GM12878 (cell line): ENCODE data around the gene DZANK1. TPM values are rescaled to one million over a fixed set of nuclear protein-coding genes. Genes with fewer than 3 reads are reported as not detected.
A peak's percentile ranks its signal among the peaks of the same experiment; 100 is the strongest.

Source experiments
- ATAC-seq: fragments of 200-7000 bp; cut with Tn5 transposase; 3 replicates; pipeline ENCODE4 v1.9.1; 2020; ENCODE audit warnings: mild to moderate bottlenecking, moderate library complexity
- BruUV-seq: library from RNA; stranded (reverse); fragments of 400-500 nt; replicated peaks from 2 replicates; lab custom pipeline; 2021; lab: Mats Ljungman, UMichigan
- CTCF ChIA-PET: fragments of 300-600 bp; sonication (Branson Sonifier 250); formaldehyde crosslinking; extraction: SDS; loops from one replicate; lab custom pipeline; 2021; ENCODE audit warnings: inconsistent platforms; lab: Yijun Ruan, JAX
- POLR2A ChIA-PET: fragments of 350-600 bp; formaldehyde crosslinking; extraction: SDS; loops from one replicate; lab custom pipeline; 2021; ENCODE audit warnings: inconsistent platforms; lab: Charles Lee
- RAD21 ChIA-PET: fragments of 300-600 bp; sonication (Branson Sonifier 250); formaldehyde crosslinking; loops from one replicate; lab custom pipeline; 2023; ENCODE audit warnings: antibody characterized with exemption; ENCODE audit not compliant: unreplicated experiment; lab: Charles Lee
- SMC1A ChIA-PET: fragments of 300-600 bp; sonication (Branson Sonifier 250); formaldehyde crosslinking; loops from one replicate; lab custom pipeline; 2023; ENCODE audit not compliant: unreplicated experiment, uncharacterized antibody; lab: Charles Lee
- DNase-seq: peaks from one replicate; pipeline ENCODE4 v3.0.0-alpha.2; 2011; ENCODE audit warnings: low read depth, low spot score
- FAIRE-seq: peaks from 3 replicates; lab custom pipeline; 2011; peaks lifted over from hg19 to GRCh38; lab: Jason Lieb, UNC
- H2AFZ ChIP-seq: 2 replicates; pipeline ENCODE4 v1.6.0; 2011; ENCODE audit warnings: low read depth, low read length, control low read depth; ENCODE audit not compliant: control insufficient read depth
- H3K27ac ChIP-seq: 2 replicates; pipeline ENCODE4 v1.5.1; 2011; ENCODE audit warnings: control low read depth; ENCODE audit not compliant: control insufficient read depth, insufficient read depth
- H3K27me3 ChIP-seq, 2 experiments: replicated peaks in 1 of 2; 2 replicates each; pipeline versions ENCODE4 v1.6.0 to v1.6.1; 2011; ENCODE audit warnings: low read length in 1 of 2; ENCODE audit not compliant: control insufficient read depth in 2 of 2, insufficient read depth in 2 of 2
- H3K36me3 ChIP-seq, 2 experiments: 2 replicates each; pipeline ENCODE4 v1.5.1; 2011; ENCODE audit warnings: low read length in 1 of 2; ENCODE audit not compliant: control insufficient read depth in 2 of 2, insufficient read depth in 2 of 2
- H3K4me1 ChIP-seq: 2 replicates; pipeline ENCODE4 v1.6.1; 2011; ENCODE audit warnings: mild to moderate bottlenecking, low read length, moderate library complexity, mixed read lengths; ENCODE audit not compliant: control insufficient read depth, insufficient read depth
- H3K4me2 ChIP-seq: 2 replicates; pipeline ENCODE4 v1.6.0; 2011; ENCODE audit warnings: control low read depth; ENCODE audit not compliant: control insufficient read depth, insufficient read depth
- H3K4me3 ChIP-seq: fragments of 200-600 bp; sonication (generic); 2 replicates; pipeline ENCODE4 v1.5.1; 2016
- H3K79me2 ChIP-seq: 2 replicates; pipeline ENCODE4 v1.6.0; 2011; ENCODE audit warnings: low read length; ENCODE audit not compliant: control insufficient read depth, insufficient read depth
- H3K9ac ChIP-seq: 2 replicates; pipeline ENCODE4 v1.8.0; 2011; ENCODE audit warnings: low read length, control low read depth, mixed read lengths; ENCODE audit not compliant: control insufficient read depth, insufficient read depth
- H3K9me3 ChIP-seq: replicated peaks from 3 replicates; pipeline ENCODE4 v1.5.1; 2011; ENCODE audit warnings: mild to moderate bottlenecking, low read length; ENCODE audit not compliant: control insufficient read depth, insufficient read depth
- H4K20me1 ChIP-seq: 2 replicates; pipeline ENCODE4 v1.6.0; 2011; ENCODE audit not compliant: control insufficient read depth, insufficient read depth
- BCL11A ChIP-seq: IDR thresholded peaks from 2 replicates; pipeline ENCODE4 v1.6.1; 2011; ENCODE audit warnings: low read depth, low read length
- CBX5 ChIP-seq: sonication (generic); IDR thresholded peaks from 2 replicates; pipeline ENCODE4 v1.6.1; 2016; ENCODE audit warnings: low read depth, moderate library complexity, mild to moderate bottlenecking, inconsistent platforms
- IRF5 ChIP-seq: fragments of 450-650 bp; IDR thresholded peaks from 2 replicates; pipeline ENCODE4 v1.6.1; 2017; ENCODE audit warnings: borderline replicate concordance
- NKRF ChIP-seq: fragments of 450-650 bp; conservative IDR thresholded peaks from 2 replicates; pipeline ENCODE4 v1.6.1; 2017; ENCODE audit warnings: mild to moderate bottlenecking, moderate library complexity
- NR2F1 ChIP-seq: fragments of 450-650 bp; conservative IDR thresholded peaks from 2 replicates; pipeline ENCODE4 v1.6.1; 2017; ENCODE audit warnings: mild to moderate bottlenecking
- POLR2AphosphoS5 ChIP-seq: IDR thresholded peaks from 2 replicates; pipeline ENCODE4 v1.6.1; 2011; ENCODE audit warnings: mild to moderate bottlenecking, low read length, inconsistent platforms
- ZNF207 ChIP-seq: fragments of 450-650 bp; IDR thresholded peaks from 2 replicates; pipeline ENCODE4 v1.6.1; 2014; ENCODE audit warnings: antibody characterized with exemption, mild to moderate bottlenecking, borderline replicate concordance
- in situ Hi-C: fragments of 300-500 bp; cut with MboI; formaldehyde crosslinking; loops from 9 replicates; pipeline ENCODE4 v1.14.3; 2018; ENCODE audit warnings: mixed read lengths
- intact Hi-C: fragments of 100-400 bp; cut with micrococcal nuclease; formaldehyde crosslinking; loops from one replicate; pipeline ENCODE4 v1.14.2; 2022; ENCODE audit not compliant: unreplicated experiment
- polyA plus RNA-seq, 11 experiments: library from polyadenylated mRNA; depleted of rRNA in 4 of 11; unstranded in 6 of 11; stranded (reverse) in 5 of 11; fragments of >200 nt; fragmentation: Nextera tagmentation in 4 of 11; fragmentation: Illumina TruSeq in 1 of 11; extraction: Ambion mirVana in 4 of 11; extraction: Trizol in 1 of 11; gene quantifications; 1 replicate in 1 of 11; 2 replicates in 10 of 11; pipeline versions ENCODE4 v1.2.1 to v1.2.3, GENCODE V29; 2011 to 2016; ENCODE audit warnings: inconsistent platforms in 2 of 11, missing spikeins in 2 of 11, low read depth in 1 of 11
- total RNA-seq, 4 experiments: library from RNA; depleted of rRNA in 3 of 4; stranded (reverse); fragments of >200 nt in 3 of 4; fragmentation: Illumina TruSeq in 1 of 4; extraction: Trizol in 1 of 4; gene quantifications; 2 replicates each; pipeline versions ENCODE4 v1.2.1 to v1.2.3, GENCODE V29; 2013 to 2021

The DZANK1 gene
- total and polyA plus RNA-seq, 10 of the 15 experiments (the other 5 are each of a cell fraction or from before 2014, with no cell fraction given): 3.6 to 12.6 (median 6.5) TPM

- TF ChIP-seq IRF5: peak; percentile 98
- no peak for TF ChIP-seq NR2F1
- TF ChIP-seq CBX5: peak; percentile 79
Measured at GRCh38 chr20:18466894-18467730, at the start of gene DZANK1, which contains the start of gene POLR3F (continued).

- no peak overlapping the region for H3K9ac ChIP-seq
- no peak overlapping the region for H3K27ac ChIP-seq
- in situ Hi-C loops: loop anchor here (25.0 kb wide), 1 partner anchor 1496 kb away; the partner anchor contains the start of gene NAA20
- peaks cover 3 to 29% of the 10 kb centered on the region in 2 experiments for H3K36me3 ChIP-seq
- DNase-seq: no peak
- CTCF ChIA-PET: interaction anchor here (0.6 kb wide), 1 partner anchor 147 kb away, joined by 4 read pairs; no protein-coding TSS in a partner anchor
- no peaks in the 10 kb centered on the region for H3K4me1 ChIP-seq
- no peak for ATAC-seq
- BruUV-seq: no TSS peak
- no peaks in the 10 kb centered on the region for H3K79me2 ChIP-seq
- RAD21 ChIA-PET: no interaction called here
- no peak overlapping the region for H2AFZ ChIP-seq
- no peaks in the 10 kb centered on the region for H4K20me1 ChIP-seq
- no peaks in the 10 kb centered on the region for H3K27me3 ChIP-seq
- SMC1A ChIA-PET: no interaction called here
- TF ChIP-seq POLR2AphosphoS5: no peak
- no peak for TF ChIP-seq NKRF
- TF ChIP-seq BCL11A: no peak
- no peak for TF ChIP-seq ZNF207
- H3K4me2 ChIP-seq: no peak overlapping the region
- H3K9me3 ChIP-seq: no peaks in the 10 kb centered on the region
- POLR2A ChIA-PET: interaction anchor here (0.7 to 0.9 kb wide), 3 partner anchors 9 to 118 kb away, joined by 3 to 7 read pairs (median 3); partner anchors contain the start of gene SEC23B
- intact Hi-C loops: no loop called here
- no peak for FAIRE-seq
- H3K4me3 ChIP-seq: no peak overlapping the region
Measured at GRCh38 chr20:18515973-18516372, 49.1 kb upstream of the DZANK1 start.
